GM23248 (cell line): ENCODE results near the gene UVRAG.
"Not testable (repeated sequence)": the region's sequence is repeated elsewhere in the genome, so short reads cannot be mapped to it uniquely, and the experiment has no call there.

ENCODE experiments used
- EZH2 ChIP-seq: fragments of 200-600 bp; sonication (generic); IDR thresholded peaks from 2 replicates; pipeline ENCODE4 v1.6.1; 2018; ENCODE audit warnings: antibody characterized with exemption, mild to moderate bottlenecking; ENCODE audit not compliant: insufficient read depth, poor library complexity, severe bottlenecking
- EZH2phosphoT487 ChIP-seq: fragments of 200-600 bp; sonication (generic); IDR thresholded peaks from 2 replicates; pipeline ENCODE4 v1.6.1; 2018; ENCODE audit warnings: antibody characterized with exemption, moderate library complexity, mild to moderate bottlenecking, low read depth; ENCODE audit not compliant: insufficient read depth

DNA sequence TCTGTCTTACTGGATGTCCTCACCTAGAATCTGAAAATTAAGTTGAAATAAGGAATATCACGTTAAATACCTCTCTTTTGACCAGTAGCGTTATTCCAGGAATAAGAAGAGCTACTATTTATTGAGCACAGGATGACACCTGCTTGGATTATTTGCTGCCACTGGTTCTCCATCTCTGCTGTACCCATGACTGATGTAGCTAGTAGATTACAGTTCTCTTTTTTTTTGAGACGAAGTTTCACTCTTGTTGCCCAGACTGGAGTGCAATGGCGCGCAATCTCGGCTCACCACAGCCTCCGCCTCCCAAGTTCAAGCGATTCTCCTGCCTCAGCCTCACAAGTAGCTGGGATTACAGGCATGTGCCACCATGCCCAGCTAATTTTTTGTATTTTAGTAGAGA lies 65.3 kb downstream of the UVRAG start:
- TF ChIP-seq EZH2, EZH2phosphoT487: not testable (repeated sequence)
